ENCODE measurements around the gene RHPN2.
A peak's percentile ranks its signal among the peaks of the same experiment; 100 is the strongest.
"Not testable (repeated sequence)": the region's sequence is repeated elsewhere in the genome, so short reads cannot be mapped to it uniquely, and the experiment has no call there.

The RHPN2 gene

DNA sequence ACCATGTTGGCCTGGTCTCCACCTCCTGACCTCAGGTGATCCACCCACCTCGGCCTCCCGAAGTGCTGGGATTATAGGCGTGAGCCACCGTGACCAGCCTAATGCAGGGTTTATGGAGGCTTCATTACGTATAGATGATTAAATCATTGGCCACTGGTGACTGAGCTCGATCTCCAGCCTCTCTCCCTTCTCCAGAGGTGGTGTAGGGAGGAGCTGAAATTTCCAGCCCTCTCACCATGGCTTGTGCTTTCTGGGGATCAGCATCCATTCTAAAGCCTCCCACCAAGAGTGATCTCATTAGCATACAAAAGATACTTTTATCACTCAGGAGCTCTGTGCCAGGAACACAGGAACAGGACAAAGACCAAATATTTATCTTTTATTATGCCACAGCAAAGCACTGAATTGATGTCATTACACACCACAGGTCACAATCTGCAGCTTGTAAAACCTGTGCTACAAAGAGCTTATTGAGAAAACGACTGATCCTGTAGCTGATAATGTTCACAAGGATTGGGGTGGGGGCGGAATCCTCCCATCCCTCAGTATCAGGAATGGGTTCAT lies 32.4 kb downstream of the RHPN2 start:
- no peak for DNase-seq (ENCODE audit: low read depth in 2 of 2, low spot score in 1 of 2)

GRCh38 chr19:33029746-33030303 lies 34.9 kb downstream of the RHPN2 start:
- no peak for DNase-seq (ENCODE audit: low read depth in 2 of 2, low spot score in 1 of 2)

DNA sequence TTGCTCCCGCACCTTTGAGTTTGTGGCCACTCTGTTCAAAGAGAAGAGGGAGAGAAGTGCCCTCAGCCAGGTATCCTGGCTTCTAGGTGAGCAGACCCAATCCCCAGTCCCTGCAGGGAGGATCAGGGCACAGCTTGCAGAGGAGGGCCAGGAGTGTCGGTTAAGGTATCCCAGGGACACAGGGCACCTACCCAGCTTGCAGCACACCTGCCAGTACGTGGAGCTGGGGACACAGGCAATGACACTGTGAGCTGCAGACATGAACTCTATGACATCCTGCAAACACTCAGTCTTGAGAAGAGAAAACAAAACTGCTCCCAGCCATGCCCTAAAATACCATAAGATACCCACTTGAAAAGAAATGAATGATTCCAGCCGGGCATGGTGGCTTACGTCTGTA lies 38.1 kb downstream of the RHPN2 start:
- not testable (repeated sequence) for DNase-seq (ENCODE audit: low read depth in 2 of 2, low spot score in 1 of 2)

DNA sequence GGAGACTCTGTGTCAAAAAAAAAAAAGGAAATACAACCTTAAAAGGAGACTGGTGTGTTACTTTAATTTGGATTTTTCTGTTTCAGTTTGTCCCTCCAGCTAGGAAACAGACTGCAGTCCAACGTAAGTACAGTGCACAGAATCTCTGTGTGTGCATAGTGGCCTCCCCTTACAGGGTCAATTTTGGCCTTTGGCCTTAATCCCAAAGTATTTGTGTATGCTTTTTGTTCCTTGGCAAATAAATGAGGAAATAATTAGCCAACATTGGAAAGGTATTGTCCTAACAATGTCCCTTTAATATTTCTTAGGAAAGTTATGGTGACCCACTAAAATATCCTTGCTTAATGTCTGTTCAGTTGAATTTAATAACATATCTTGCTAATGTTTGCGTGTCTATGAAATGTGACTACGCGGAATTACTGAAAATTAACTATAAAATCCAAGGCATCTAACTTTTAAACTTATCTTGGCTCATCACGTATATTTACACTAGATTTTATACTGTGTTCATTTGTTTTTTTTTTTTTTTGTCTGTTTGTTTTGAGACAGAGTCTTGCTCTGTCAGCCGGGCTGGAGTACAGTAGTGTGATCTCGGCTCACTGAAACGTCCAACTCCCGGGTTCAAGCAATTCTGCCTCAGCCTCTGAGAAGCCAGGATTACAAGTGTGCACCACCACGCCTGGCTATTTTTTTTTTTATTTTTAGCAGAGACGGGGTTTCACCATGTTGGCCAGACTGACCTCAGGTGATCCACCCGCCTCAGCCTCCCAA lies 39.0 kb downstream of the RHPN2 start:
- DNase-seq (ENCODE audit: low read depth in 2 of 2, low spot score in 1 of 2): not testable (repeated sequence)

- no peak for DNase-seq (ENCODE audit: low read depth in 2 of 2, low spot score in 1 of 2)
These were observed 40.3 kb downstream of the RHPN2 start for GRCh38 chr19:33024398-33024797.

GRCh38 chr19:33022472-33023116 lies 42.1 kb downstream of the RHPN2 start:
- DNase-seq (ENCODE audit: low read depth in 2 of 2, low spot score in 1 of 2): no peak

- not testable (repeated sequence) for DNase-seq (ENCODE audit: low read depth in 2 of 2, low spot score in 1 of 2)
These were observed 53.8 kb downstream of the RHPN2 start for GRCh38 chr19:33010891-33011290.

- DNase-seq (ENCODE audit: low read depth in 2 of 2, low spot score in 1 of 2): no peak
These were observed 56.0 kb downstream of the RHPN2 start for GRCh38 chr19:33008738-33009137.

GRCh38 chr19:33005440-33005839 lies 59.2 kb downstream of the RHPN2 start:
- no peak for DNase-seq (ENCODE audit: low read depth in 2 of 2, low spot score in 1 of 2)

GRCh38 chr19:33003424-33004024 lies 61.2 kb downstream of the RHPN2 start:
- DNase-seq (ENCODE audit: low read depth in 2 of 2, low spot score in 1 of 2): not testable (repeated sequence)

- DNase-seq (ENCODE audit: low read depth in 2 of 2, low spot score in 1 of 2): not testable (repeated sequence)
These were observed 62.4 kb downstream of the RHPN2 start for GRCh38 chr19:33002126-33002865.

DNA sequence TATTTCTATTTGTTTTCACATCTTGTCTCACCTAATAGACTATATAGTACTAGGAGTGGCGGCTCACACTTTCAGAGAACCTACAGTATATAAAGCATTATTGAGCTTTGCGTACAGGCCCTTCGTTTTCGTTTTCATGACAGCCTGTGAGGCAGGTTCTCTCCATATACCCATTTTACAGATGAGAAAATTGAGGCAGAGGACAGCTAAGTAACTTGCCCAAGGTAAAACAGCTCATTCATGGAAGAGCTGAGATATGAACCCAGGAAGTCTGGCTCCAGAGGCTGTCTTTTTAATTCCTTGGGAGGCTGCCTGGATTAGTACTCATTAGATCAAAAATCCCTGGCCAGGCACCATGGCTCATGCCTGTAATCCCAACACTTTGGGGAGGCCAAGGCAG lies 63.8 kb downstream of the RHPN2 start:
- no peak for DNase-seq (ENCODE audit: low read depth in 2 of 2, low spot score in 1 of 2)

- peak in 1 of 2 donors; percentile 3 for DNase-seq (ENCODE audit: low read depth in 2 of 2, low spot score in 1 of 2)
These were observed 64.2 kb downstream of the RHPN2 start for GRCh38 chr19:33000510-33000909.

DNA sequence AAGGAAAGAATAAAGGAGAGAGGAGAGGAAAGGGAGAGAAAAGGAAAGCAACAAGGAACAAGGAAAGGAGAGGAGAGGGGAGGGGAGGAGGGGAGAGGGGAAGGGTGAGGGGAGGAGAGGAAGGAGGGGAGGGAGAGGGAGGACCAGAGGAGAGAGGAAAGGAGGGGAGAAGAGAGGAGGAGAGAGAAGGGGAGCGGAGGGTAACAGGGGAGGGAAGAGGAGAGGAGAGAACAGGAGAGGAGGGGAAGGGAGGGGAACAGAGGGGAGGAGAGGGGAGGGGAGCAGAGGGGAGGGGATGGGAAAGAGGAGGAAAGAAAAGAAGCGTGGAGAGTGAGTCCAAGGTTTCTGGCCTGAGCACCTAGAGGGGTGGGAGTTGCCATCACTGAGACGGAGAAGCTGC lies 66.0 kb downstream of the RHPN2 start:
- no peak for DNase-seq (ENCODE audit: low read depth in 2 of 2, low spot score in 1 of 2)

- no peak for DNase-seq (ENCODE audit: low read depth in 2 of 2, low spot score in 1 of 2)
These were observed 66.9 kb downstream of the RHPN2 start for GRCh38 chr19:32997716-32998355.

DNA sequence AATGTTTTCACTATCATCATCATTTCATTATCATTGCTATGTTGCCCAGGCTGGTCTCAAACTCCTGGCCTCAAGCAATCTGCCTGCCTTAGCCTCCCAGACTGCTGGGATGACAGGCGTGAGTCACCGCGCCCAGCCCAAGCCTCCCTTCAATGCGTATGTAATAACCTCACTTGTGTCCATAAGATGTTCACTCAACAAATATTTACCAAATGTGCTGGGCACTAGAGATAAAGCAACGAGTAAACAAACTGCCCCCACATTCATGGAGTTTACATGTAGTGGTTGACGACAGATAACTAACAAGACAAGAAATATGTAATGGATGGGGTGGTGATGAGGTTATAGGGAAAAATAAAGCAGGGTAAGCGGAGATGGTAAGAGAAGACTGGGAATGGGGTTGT lies 67.6 kb downstream of the RHPN2 start:
- DNase-seq (ENCODE audit: low read depth in 2 of 2, low spot score in 1 of 2): not testable (repeated sequence)

GRCh38 chr19:32995966-32996365 lies 68.7 kb downstream of the RHPN2 start:
- DNase-seq (ENCODE audit: low read depth in 2 of 2, low spot score in 1 of 2): not testable (repeated sequence)

GRCh38 chr19:32988724-32989123 lies 76.0 kb downstream of the RHPN2 start:
- no peak for DNase-seq (ENCODE audit: low read depth in 2 of 2, low spot score in 1 of 2)

DNA sequence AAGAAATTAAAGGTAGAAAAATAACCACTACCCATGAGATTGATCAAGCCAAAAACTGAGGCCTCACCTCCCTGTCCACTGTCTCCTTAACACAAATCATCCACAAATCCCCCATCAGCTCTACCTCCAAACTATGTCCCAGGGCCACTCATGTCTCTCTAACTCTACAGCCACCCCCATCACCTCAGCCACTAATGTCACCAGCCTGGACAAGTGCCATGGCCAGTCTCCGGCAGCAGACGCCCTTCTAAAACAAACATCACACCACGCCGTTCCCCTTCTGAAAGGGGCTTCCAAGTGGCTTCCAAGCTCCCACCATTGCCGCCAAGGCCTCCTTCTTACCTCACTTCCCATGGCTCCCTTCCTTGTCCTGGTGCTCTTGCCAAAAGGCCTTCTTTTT lies 76.4 kb downstream of the RHPN2 start:
- DNase-seq (ENCODE audit: low read depth in 2 of 2, low spot score in 1 of 2): not testable (repeated sequence)

DNA sequence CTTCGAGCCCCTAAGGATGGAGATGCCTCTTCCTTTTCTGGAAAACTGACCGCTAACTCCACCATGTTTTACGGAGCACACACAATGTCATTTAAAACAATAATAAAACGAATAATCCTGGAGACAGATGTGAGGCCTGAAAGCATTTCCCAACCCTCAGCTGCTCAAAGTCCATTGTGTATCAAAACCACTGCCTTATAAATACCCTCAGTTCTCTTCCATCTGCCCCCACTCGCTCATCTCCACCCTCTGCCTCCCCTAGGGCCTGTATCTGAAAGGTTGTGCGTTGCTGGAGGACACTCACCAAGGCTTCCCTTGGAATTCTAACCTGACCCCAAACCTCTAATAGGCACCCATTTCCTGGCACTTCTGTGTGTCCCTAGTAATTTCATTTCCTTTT lies 82.2 kb downstream of the RHPN2 start:
- DNase-seq (ENCODE audit: low read depth in 2 of 2, low spot score in 1 of 2): not testable (repeated sequence)
